Measurements from ENCODE around the gene MX2.

Gene MX2

DNA sequence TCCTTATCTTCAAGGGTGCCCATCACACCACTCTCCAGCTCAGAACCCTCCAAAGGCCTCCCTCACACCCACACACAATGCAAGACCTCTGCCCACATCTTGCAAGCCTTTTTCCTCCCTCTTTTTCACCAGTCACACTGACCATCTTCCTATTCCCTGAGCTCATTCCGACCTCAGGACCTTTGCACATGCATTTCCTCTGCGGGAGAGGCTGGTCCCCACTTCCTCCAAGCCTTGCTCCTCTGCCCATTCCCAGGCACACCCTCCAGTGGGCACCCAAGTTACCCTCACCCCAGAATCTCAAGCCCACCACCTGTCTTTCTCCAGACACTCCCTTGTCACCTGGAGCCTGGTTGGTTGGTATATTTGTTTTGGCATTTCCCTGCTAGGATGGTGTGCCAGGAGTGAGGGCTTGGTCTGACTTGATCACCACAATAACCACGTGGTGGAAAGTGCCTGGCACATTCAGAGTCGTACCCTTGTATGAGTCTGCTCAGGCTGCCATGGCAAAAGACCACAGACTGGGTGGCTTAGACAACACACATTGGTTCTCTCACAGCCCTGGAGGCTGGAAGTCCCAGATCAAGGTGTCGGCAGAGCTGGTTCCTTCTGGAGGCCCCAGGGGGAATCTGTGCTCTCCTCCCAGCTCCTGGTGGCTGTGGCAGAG lies 13.2 kb downstream of the MX2 start:
- H3K4me3 ChIP-seq (replicated peaks; ENCODE audit: low read depth, low read length): no peak overlapping the region
- no peak for DNase-seq (ENCODE audit: extremely low read depth, low read depth)
- no peak for TF ChIP-seq CTCF (IDR thresholded peaks at IDR 0.05; ENCODE audit: low read depth, low read length, missing control alignments)

DNA sequence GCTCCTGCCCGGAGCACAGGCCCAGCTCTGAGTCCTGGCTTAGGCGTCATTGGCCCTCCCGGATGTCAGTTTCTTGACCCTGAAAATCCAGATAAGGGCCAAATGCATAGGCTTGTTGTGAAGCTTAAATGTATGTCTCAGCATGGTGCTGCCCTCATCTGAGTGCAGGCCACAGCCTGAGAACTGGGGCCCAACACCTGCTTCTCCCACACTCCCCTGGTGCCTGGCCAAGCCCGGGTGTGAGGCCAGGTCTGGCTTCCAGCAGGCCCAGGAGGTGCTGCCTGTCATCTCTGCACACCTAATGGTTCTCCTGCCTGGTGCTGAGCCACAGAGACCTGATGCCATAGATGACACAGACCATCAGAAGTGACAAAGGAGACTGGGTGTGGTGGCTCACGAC lies 14.0 kb downstream of the MX2 start:
- DNase-seq (ENCODE audit: extremely low read depth, low read depth): no peak
- H3K4me3 ChIP-seq (replicated peaks; ENCODE audit: low read depth, low read length): no peak overlapping the region
- TF ChIP-seq CTCF (IDR thresholded peaks at IDR 0.05; ENCODE audit: low read depth, low read length, missing control alignments): no peak

DNA sequence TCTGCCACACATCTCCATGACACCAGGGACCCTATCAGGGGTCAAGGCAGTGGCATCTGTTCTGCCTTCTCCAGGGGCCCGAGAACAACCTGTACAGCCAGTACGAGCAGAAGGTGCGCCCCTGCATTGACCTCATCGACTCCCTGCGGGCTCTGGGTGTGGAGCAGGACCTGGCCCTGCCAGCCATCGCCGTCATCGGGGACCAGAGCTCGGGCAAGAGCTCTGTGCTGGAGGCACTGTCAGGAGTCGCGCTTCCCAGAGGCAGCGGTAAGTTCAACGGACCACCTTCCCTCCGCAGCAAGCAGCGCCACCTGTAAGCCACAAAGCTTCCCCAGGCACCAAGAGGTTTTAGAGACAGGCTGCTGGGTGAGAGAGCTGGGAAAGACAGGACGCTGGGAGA lies 15.9 kb downstream of the MX2 start:
- no peak for TF ChIP-seq CTCF (IDR thresholded peaks at IDR 0.05; ENCODE audit: low read depth, low read length, missing control alignments)
- DNase-seq (ENCODE audit: extremely low read depth, low read depth): no peak
- no peak overlapping the region for H3K4me3 ChIP-seq (replicated peaks; ENCODE audit: low read depth, low read length)

DNA sequence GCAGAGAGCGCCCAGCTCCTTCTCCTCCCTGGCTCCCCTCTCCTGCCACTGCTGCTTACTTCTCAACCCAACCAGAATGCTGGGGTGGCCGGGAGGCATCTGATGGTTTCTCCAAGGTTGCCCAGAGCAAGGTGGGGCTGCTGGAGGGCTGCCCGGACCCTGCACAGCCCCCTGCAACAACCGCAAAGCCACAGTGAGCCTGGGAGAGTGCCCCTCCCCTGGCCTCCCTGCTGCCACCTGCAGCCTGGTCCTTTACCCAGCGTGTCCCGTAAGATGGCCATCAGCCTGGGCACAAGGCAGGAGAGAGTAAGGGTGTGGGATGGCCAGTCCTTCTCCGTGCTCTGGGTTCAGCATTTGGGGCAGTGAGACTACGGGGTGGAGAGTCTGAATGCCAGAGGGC lies 17.0 kb downstream of the MX2 start:
- H3K4me3 ChIP-seq (replicated peaks; ENCODE audit: low read depth, low read length): no peak overlapping the region
- no peak for TF ChIP-seq CTCF (IDR thresholded peaks at IDR 0.05; ENCODE audit: low read depth, low read length, missing control alignments)
- no peak for DNase-seq (ENCODE audit: extremely low read depth, low read depth)

- DNase-seq (ENCODE audit: extremely low read depth, low read depth): no peak
- no peak overlapping the region for H3K4me3 ChIP-seq (replicated peaks; ENCODE audit: low read depth, low read length)
- TF ChIP-seq CTCF (IDR thresholded peaks at IDR 0.05; ENCODE audit: low read depth, low read length, missing control alignments): no peak
Observed at GRCh38 chr21:41379901-41380300, 18.1 kb downstream of the MX2 start.

- TF ChIP-seq CTCF (IDR thresholded peaks at IDR 0.05; ENCODE audit: low read depth, low read length, missing control alignments): no peak
- no peak for DNase-seq (ENCODE audit: extremely low read depth, low read depth)
- no peak overlapping the region for H3K4me3 ChIP-seq (replicated peaks; ENCODE audit: low read depth, low read length)
Observed at GRCh38 chr21:41381731-41382130, 19.9 kb downstream of the MX2 start.
